HepG2 (cell line): ENCODE results near the gene RIPOR3. TPM values are rescaled to one million over a fixed set of nuclear protein-coding genes. Genes with fewer than 3 reads are reported as not detected.

Experiments used
- BCLAF1 ChIP-seq: fragments of 450-650 bp; IDR thresholded peaks from 2 replicates; pipeline ENCODE4 v1.6.1; 2017; ENCODE audit warnings: mild to moderate bottlenecking
- FOXA1 ChIP-seq, 2 experiments: fragments of 450-650 bp in 1 of 2; sonication (generic) in 1 of 2; formaldehyde crosslinking in 1 of 2; IDR thresholded peaks; 2 replicates each; pipeline versions ENCODE4 v1.4.0 to v1.6.1; 2016 to 2020; ENCODE audit warnings: missing genetic modification reagents in 1 of 2
- GLMP ChIP-seq: sonication (generic); formaldehyde crosslinking; IDR thresholded peaks from 2 replicates; pipeline ENCODE4 v1.9.0; 2021; ENCODE audit warnings: missing genetic modification reagents, mild to moderate bottlenecking, borderline replicate concordance
- HOXA9 ChIP-seq: sonication (generic); formaldehyde crosslinking; IDR thresholded peaks from 2 replicates; pipeline ENCODE4 v1.8.1; 2022; ENCODE audit warnings: missing genetic modification reagents, mild to moderate bottlenecking, moderate library complexity, borderline replicate concordance
- KDM4B ChIP-seq: sonication (generic); formaldehyde crosslinking; IDR thresholded peaks from 2 replicates; pipeline ENCODE4 v1.4.0; 2020; ENCODE audit warnings: missing genetic modification reagents
- MIXL1 ChIP-seq: IDR thresholded peaks from 2 replicates; pipeline ENCODE4 v1.6.1; 2016
- RERE ChIP-seq: IDR thresholded peaks from 2 replicates; pipeline ENCODE4 v1.6.1; 2016; ENCODE audit warnings: low read depth, missing genetic modification reagents, missing compliant biosample characterization
- SMARCE1 ChIP-seq: fragments of 450-650 bp; IDR thresholded peaks from 2 replicates; pipeline ENCODE4 v1.6.1; 2017; ENCODE audit warnings: borderline replicate concordance
- TEF ChIP-seq: sonication (generic); formaldehyde crosslinking; IDR thresholded peaks from 2 replicates; pipeline ENCODE4 v1.5.0; 2020; ENCODE audit warnings: missing genetic modification reagents
- ZNF224 ChIP-seq: sonication (generic); formaldehyde crosslinking; IDR thresholded peaks from 2 replicates; pipeline ENCODE4 v1.5.0; 2020; ENCODE audit warnings: mild to moderate bottlenecking, missing genetic modification reagents
- ZNF256 ChIP-seq: sonication (generic); formaldehyde crosslinking; conservative IDR thresholded peaks from 2 replicates; pipeline ENCODE4 v1.4.0; 2020; ENCODE audit warnings: missing genetic modification reagents
- ZNF282 ChIP-seq: fragments of 450-650 bp; IDR thresholded peaks from 2 replicates; pipeline ENCODE4 v1.6.1; 2018; ENCODE audit not compliant: partially characterized antibody
- ZNF337 ChIP-seq: sonication (generic); formaldehyde crosslinking; IDR thresholded peaks from 2 replicates; pipeline ENCODE4 v1.5.1; 2020; ENCODE audit warnings: missing genetic modification reagents, low read depth, mild to moderate bottlenecking, borderline replicate concordance
- ZNF510 ChIP-seq: sonication (generic); formaldehyde crosslinking; IDR thresholded peaks from 2 replicates; pipeline ENCODE4 v1.4.0; 2020; ENCODE audit warnings: low read depth, mild to moderate bottlenecking, missing genetic modification reagents
- polyA plus RNA-seq, 8 experiments: library from polyadenylated mRNA; depleted of rRNA in 3 of 8; stranded (reverse) in 7 of 8; unstranded in 1 of 8; fragments of >200 nt; fragmentation: Illumina TruSeq in 4 of 8; extraction: Trizol in 4 of 8; gene quantifications; 2 replicates each; pipeline versions ENCODE4 v1.2.1 to v1.2.3, GENCODE V29; 2011 to 2016; ENCODE audit warnings: low read depth in 4 of 8, missing spikeins in 1 of 8, mixed read lengths in 1 of 8; ENCODE audit not compliant: insufficient read depth in 1 of 8
- total RNA-seq, 5 experiments: library from RNA; depleted of rRNA; stranded (reverse); fragments of >200 nt; fragmentation: Illumina TruSeq; extraction: Trizol; gene quantifications; 2 replicates each; pipeline ENCODE4 v1.2.3, GENCODE V29; 2016; ENCODE audit warnings: low read depth in 1 of 5

Gene RIPOR3
- total and polyA plus RNA-seq, 2 of the 13 experiments (the other 11 are each of a cell fraction or from before 2014, with no cell fraction given): 0.18 TPM; not detected in 1

GRCh38 chr20:50625986-50626677 is 65.2 kb downstream of the RIPOR3 start (continued):
- TF ChIP-seq FOXA1 (IDR thresholded peaks at IDR 0.05): no peak
- TF ChIP-seq FOXA1 (CRISPR knock-in tag; IDR thresholded peaks at IDR 0.05): 0 out of 2 replicates have a peak, but pooled peaks have one; percentile 38
- no peak for TF ChIP-seq RERE (CRISPR knock-in tag)
- no peak for TF ChIP-seq HOXA9 (CRISPR knock-in tag)
- TF ChIP-seq TEF: no peak
- TF ChIP-seq SMARCE1: no peak
- TF ChIP-seq BCLAF1: no peak
- TF ChIP-seq ZNF337 (CRISPR knock-in tag): no peak
- no peak for TF ChIP-seq KDM4B (CRISPR knock-in tag)
- TF ChIP-seq MIXL1 (CRISPR knock-in tag): no peak
- no peak for TF ChIP-seq ZNF282
- no peak for TF ChIP-seq GLMP (CRISPR knock-in tag)
- no peak for TF ChIP-seq ZNF510 (CRISPR knock-in tag)
- no peak for TF ChIP-seq ZNF256
- TF ChIP-seq ZNF224: no peak
